ENCODE results near the gene EHMT1. TPM values are rescaled to one million over a fixed set of nuclear protein-coding genes. Genes with fewer than 3 reads are reported as not detected.

Gene EHMT1
- total and polyA plus RNA-seq, 9 of the 15 experiments (the other 6 are each of a cell fraction or from before 2014, with no cell fraction given), result 2.2 to 76.0 (median 36.4) TPM

DNA sequence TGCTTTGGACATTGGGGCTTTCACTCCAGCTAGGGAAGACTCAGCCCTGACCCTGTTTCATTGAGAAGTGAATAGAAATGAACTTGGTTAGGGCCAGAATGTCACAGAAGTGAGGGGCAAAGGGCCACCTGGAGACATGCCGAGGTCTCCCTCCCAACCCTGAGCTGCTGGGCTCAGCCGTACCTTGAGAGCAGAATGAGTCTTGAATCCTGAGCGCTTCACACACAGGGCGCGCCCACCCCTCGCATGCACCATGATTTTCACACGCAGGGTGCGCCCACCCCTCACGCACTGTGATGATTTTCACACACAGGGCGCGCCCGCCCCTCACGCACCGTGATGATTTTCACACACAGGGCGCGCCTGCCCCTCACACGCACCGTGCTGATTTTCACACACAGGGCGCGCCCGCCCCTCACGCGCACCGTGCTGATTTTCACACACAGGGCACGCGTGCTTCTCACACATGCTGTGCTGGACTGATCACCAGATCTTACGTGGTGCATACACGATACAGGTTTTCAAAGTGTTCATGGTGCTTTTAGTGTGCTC lies 99.0 kb downstream of the EHMT1 start:
- Histone ChIP-seq H3K9me1 (ENCODE audit: control insufficient read depth, insufficient read depth, low read length) (no peaks in the 10 kb centered on the region), H3K79me2 (ENCODE audit: control insufficient read depth, insufficient read depth, low read length) (peaks cover 31% of the 10 kb centered on the region), H3K4me1 (replicated peaks in 1 of 2; ENCODE audit: control insufficient read depth in 2 of 2, insufficient read depth in 2 of 2, low read length in 2 of 2) (peaks cover 0 to 6% of the 10 kb centered on the region in 2 experiments; a peak in 1 of 5 replicates), H3K27me3 (ENCODE audit: control insufficient read depth in 2 of 2, insufficient read depth in 2 of 2, low read length in 2 of 2) (no peaks in the 10 kb centered on the region), H2AFZ (ENCODE audit: low read depth, low read length) (no peak overlapping the region), H4K20me1 (replicated peaks; ENCODE audit: control insufficient read depth, insufficient read depth, low read length) (no peaks in the 10 kb centered on the region), H3K4me2 (ENCODE audit: insufficient read depth, low read length) (no peak overlapping the region), H3K4me3 (no peak overlapping the region), H3K9ac (ENCODE audit: insufficient read depth in 1 of 2, low read depth in 2 of 2, low read length in 2 of 2) (no peak overlapping the region), H3K27ac (ENCODE audit: extremely low read depth, low read depth, low read length) (no peak overlapping the region), H3K9me3 (replicated peaks; ENCODE audit: control insufficient read depth, insufficient read depth, low read depth, low read length) (peaks cover 8% of the 10 kb centered on the region), H3K36me3 (ENCODE audit: control insufficient read depth, insufficient read depth, low read length) (peaks cover 71% of the 10 kb centered on the region; the same call in 2 of the 3 replicates)
- DNase-seq (ENCODE audit: extremely low read depth in 1 of 4, low spot score in 3 of 4) (no peak), ATAC-seq (no peak), FAIRE-seq (no peak)
- WGBS (ENCODE audit: insufficient coverage, low coverage, missing lambda C conversion rate), result 97% methylated on average over 23 of the region's 28 CpGs
- intact Hi-C loops (cut with micrococcal nuclease), result no loop called here
- in situ Hi-C loops (cut with MboI), result no loop called here
- no peak for TF ChIP-seq PCBP1 (IDR thresholded peaks at IDR 0.05; ENCODE audit: low read depth, low read length, poor library complexity, severe bottlenecking)
- TF ChIP-seq CBX1 (IDR thresholded peaks at IDR 0.05; ENCODE audit: low read depth), result peak; percentile 84
- TF ChIP-seq RBM25 (IDR thresholded peaks at IDR 0.05; ENCODE audit: low read depth, low read length, severe bottlenecking), result peak; percentile 72
- TF ChIP-seq, protein P1, sequence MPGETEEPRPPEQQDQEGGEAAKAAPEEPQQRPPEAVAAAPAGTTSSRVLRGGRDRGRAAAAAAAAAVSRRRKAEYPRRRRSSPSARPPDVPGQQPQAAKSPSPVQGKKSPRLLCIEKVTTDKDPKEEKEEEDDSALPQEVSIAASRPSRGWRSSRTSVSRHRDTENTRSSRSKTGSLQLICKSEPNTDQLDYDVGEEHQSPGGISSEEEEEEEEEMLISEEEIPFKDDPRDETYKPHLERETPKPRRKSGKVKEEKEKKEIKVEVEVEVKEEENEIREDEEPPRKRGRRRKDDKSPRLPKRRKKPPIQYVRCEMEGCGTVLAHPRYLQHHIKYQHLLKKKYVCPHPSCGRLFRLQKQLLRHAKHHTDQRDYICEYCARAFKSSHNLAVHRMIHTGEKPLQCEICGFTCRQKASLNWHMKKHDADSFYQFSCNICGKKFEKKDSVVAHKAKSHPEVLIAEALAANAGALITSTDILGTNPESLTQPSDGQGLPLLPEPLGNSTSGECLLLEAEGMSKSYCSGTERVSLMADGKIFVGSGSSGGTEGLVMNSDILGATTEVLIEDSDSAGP (CRISPR knock-in tag; IDR thresholded peaks at IDR 0.05), result no peak
- peak in 1 of 2 experiments; percentile 68; a peak in 1 of 3 replicates for TF ChIP-seq CBX3 (IDR thresholded peaks at IDR 0.05; ENCODE audit: borderline replicate concordance in 1 of 2, low read length in 2 of 2)
- TF ChIP-seq, protein P2, sequence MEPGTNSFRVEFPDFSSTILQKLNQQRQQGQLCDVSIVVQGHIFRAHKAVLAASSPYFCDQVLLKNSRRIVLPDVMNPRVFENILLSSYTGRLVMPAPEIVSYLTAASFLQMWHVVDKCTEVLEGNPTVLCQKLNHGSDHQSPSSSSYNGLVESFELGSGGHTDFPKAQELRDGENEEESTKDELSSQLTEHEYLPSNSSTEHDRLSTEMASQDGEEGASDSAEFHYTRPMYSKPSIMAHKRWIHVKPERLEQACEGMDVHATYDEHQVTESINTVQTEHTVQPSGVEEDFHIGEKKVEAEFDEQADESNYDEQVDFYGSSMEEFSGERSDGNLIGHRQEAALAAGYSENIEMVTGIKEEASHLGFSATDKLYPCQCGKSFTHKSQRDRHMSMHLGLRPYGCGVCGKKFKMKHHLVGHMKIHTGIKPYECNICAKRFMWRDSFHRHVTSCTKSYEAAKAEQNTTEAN (CRISPR knock-in tag; IDR thresholded peaks at IDR 0.05), result 0 out of 2 replicates have a peak, but pooled peaks have one; percentile 34
- TF ChIP-seq, protein P3, sequence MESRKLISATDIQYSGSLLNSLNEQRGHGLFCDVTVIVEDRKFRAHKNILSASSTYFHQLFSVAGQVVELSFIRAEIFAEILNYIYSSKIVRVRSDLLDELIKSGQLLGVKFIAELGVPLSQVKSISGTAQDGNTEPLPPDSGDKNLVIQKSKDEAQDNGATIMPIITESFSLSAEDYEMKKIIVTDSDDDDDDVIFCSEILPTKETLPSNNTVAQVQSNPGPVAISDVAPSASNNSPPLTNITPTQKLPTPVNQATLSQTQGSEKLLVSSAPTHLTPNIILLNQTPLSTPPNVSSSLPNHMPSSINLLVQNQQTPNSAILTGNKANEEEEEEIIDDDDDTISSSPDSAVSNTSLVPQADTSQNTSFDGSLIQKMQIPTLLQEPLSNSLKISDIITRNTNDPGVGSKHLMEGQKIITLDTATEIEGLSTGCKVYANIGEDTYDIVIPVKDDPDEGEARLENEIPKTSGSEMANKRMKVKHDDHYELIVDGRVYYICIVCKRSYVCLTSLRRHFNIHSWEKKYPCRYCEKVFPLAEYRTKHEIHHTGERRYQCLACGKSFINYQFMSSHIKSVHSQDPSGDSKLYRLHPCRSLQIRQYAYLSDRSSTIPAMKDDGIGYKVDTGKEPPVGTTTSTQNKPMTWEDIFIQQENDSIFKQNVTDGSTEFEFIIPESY (CRISPR knock-in tag; IDR thresholded peaks at IDR 0.05), result peak; percentile 100
- peak; percentile 39; the same call in 1 of the 2 replicates for TF ChIP-seq CBX5 (IDR thresholded peaks at IDR 0.05; ENCODE audit: borderline replicate concordance, low read depth)
- peak; percentile 38; the same call in 1 of the 2 replicates for TF ChIP-seq POLR2G (IDR thresholded peaks at IDR 0.05; ENCODE audit: low read depth, low read length)
- TF ChIP-seq ZNF75A (CRISPR knock-in tag; IDR thresholded peaks at IDR 0.05), result peak; percentile 81
- TF ChIP-seq TRIM28 (IDR thresholded peaks at IDR 0.05), result peak; percentile 34; the same call in 1 of the 2 replicates
- TF ChIP-seq MCM7 (IDR thresholded peaks at IDR 0.05), result no peak
- no peak for TF ChIP-seq ZNF431 (CRISPR knock-in tag; IDR thresholded peaks at IDR 0.05)
- TF ChIP-seq, protein P4, sequence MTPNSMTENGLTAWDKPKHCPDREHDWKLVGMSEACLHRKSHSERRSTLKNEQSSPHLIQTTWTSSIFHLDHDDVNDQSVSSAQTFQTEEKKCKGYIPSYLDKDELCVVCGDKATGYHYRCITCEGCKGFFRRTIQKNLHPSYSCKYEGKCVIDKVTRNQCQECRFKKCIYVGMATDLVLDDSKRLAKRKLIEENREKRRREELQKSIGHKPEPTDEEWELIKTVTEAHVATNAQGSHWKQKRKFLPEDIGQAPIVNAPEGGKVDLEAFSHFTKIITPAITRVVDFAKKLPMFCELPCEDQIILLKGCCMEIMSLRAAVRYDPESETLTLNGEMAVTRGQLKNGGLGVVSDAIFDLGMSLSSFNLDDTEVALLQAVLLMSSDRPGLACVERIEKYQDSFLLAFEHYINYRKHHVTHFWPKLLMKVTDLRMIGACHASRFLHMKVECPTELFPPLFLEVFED (CRISPR knock-in tag; conservative IDR thresholded peaks at IDR 0.05), result no peak
- no TSS peak for BruUV-seq (replicated peaks)
- ChIA-PET POLR2A (no interaction called here), CTCF (ENCODE audit: low intra/inter-chr PET ratio) (no interaction called here)
